NCI-H524 (cell line): ENCODE measurements around the gene TMEM272.

Experiments used
- DNase-seq, 2 experiments: peaks; one replicate each; lab custom pipeline; 2025; lab: John Stamatoyannopoulos, UW

TMEM272 gene

DNA sequence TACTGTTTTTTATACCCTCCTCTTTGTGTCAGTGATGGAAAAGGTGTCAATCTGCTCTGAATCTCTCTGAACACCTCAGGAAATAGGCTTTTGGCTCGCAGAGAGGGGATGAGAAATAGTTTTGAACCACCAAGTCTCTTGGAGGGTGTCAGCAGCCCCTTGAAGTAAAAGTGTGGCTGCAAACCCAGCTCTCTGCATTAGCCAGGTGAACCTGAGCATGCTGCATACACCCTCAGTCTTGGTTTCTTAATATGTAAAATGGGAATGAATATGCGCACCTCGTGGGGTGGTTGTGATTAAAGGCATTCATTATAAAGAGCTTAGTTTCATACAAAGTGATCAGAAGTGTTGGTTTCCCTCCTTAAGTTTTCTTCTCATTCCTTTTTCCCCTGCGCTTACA is 39.7 kb downstream of the TMEM272 start:
- no peak for DNase-seq

DNA sequence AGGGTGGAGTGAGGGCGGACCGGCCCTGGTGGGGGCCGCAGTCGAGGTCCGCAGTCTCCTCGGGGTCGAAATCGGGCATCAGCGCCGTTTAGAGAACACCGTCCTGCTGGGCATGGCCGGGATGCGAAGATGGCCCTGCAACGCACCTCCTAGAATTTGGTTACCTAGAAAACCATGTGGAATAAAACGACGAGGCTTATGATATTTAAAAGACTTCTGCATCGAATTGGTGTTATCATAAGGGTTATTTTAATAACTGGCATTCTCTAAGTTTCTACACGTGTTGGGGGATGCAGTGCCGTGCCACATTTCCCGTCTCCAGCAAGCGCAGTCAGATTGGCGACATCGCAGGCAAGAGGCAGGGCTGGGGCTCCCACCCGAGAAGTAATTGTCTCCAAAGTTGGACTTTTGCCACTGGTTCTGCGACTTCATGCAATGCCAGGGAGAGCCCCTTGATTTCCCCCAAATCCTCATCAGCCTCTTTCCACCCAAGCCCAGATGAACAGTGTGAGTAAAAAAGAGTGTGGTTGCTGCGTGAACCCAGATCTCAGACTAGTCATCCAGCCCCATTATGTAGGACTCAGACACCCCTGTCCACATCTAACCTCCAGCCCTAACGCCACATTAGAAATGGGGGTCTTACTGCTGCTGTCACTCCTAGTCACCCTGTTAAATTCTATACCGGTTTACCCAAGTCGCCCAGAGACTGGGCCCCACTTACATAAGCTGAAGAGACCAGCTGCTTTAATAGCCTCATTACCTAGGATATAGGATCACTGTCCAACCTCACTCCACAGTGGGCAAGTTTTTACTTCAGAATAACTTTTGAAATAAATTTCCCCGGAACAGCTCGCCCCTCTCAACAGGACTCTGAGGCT is 40.4 kb downstream of the TMEM272 start:
- peak; percentile 35 to 52 for DNase-seq

DNA sequence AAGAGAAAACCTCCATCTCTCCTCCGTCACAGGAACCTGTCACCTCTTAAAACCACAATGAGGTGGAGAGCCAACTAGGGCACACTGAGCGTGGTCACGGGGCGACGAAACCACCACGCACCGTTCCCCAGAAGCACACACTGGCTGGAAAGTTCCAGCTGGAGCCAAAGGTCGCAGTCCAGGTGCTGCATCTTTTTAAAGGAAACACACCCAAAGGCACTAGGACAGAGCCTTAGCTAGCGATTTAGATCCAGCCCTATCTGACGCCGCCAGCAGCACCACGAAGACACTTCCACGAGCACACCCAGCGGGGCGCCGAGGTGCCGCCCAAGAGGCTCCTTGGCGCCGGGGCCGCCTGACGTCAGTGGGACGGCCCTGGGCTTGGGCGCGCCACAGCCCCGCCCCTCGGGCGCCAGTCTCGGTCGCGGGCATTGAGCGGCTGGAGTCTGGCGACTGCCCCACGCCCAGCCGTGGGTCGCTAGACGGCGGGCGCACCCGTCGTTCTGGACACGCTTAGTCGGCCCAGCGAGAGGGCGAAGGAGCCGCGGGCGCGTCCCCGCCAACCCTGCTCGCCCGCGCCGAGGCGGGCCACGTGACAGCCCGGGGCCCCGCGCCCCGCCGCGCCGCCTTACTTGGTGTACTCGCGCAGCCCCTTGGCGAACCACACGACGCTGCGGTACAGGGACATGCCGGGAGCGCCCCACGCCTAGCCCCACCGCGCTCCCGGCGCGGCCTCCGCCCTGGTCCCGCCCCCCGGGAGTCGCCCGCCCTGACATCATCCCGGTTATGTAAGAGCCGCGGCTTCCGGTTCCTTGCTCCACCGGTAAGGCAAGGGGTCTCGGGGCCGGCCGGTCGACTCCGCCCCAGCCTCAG is 41.3 kb downstream of the TMEM272 start, which contains the start of gene DHRS12:
DHRS12 (minus strand) TSS at position 742 of the 873 bp plus-strand sequence. CDS start 4,504 bp downstream, outside the sequence.
- peak; percentile 53 to 82 for DNase-seq

DNA sequence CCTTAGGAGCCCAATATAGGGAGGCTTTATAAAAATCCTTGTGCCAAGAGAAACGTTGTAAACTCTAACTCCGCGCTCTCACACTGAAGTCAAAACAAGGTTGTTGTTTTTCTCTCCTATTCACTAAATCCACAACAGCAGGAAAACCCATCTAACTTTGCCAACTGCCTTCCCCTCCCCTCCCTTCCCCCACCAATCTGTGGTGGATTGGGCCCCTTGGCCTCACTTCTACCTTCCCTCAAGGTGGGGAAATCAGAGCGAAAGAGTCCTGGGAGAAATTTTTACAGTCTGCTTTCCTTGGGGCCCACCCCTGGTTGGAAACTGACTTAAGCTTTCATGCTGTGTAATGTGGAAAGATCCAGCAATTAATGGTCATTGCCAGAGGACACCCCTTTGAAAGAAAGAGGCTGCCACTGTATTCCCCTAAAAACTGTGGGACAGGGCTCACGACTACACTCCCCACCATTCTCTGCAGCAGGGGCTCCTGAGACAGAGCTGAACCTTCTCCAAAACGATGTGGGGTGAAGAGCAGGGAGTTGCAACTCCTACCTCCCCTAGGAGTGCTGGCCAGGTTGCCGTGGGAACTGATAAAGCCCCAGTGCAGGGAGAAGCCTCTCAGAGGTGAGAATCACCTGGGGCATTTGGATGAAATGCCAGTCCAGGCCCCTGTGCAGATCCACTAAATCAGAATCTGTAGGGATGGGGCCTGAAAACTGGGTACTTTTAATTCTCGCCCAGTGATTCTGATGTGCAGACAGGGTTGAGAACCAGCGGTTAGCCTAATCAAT is 42.2 kb downstream of the TMEM272 start:
- peak in 1 of 2 experiments; percentile 32 for DNase-seq

DNA sequence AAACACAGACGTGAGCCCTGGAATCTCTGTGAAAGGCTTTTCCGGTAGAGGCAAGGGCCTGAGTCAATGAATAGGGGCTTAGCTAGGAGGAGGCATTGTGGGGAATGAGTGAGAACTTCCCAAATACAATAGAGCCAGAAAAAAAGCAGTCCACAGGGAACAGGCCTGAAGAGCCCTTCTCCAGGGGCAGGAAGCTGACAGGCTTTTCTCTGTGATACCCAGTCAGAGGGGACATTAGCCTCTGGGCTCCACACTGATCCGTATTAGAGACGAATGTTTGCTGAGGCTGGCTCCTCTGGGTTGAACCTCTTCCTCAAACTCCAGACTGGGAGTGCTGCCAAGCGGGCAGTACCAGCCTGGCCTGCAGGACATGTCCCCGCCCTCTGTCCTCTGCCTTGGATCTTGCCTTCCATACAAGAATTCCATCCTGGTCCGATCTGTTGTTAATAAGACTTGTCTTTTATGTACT is 43.3 kb downstream of the TMEM272 start:
- DNase-seq: no peak

DNA sequence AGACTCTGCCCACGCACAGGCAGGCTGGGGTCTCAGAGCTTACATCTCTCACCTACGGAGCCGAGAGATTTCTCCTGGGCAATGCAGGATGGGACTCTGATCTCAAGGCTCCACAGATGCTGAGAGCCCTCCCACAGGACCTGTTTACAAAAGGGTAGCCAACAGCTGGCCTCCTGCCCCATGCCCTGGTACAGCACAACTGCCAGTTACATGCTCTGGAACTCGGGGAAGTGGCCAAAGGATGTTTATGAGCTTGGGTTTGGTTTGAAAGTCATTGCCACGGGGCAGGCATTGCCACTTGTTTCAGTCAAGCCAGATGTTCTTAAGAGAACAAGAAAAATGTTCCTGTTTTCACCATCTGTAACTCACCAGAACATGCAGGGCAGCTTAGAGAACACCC is 44.5 kb downstream of the TMEM272 start:
- DNase-seq: peak in 1 of 2 experiments; percentile 22

DNA sequence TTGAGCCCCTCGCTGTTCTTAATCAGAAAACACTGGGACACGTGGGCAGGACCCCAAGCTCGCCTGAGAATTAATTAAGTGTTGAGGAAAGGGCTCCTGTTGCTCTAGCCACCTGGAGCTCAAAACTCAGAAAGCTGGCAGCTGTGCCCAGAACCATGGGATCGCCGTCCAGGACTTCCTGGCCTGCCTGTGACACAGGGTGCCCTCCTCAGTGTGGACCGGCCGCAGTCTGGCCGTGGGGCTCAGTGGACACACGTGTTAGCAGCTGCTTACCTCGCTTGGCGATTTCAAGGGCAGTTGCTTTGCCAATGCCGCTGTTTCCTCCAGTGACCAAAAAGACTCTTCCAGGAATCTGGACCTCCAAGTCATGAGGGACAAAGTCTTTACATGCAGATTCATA is 45.7 kb downstream of the TMEM272 start:
- DNase-seq: peak; percentile 32 to 65

DNA sequence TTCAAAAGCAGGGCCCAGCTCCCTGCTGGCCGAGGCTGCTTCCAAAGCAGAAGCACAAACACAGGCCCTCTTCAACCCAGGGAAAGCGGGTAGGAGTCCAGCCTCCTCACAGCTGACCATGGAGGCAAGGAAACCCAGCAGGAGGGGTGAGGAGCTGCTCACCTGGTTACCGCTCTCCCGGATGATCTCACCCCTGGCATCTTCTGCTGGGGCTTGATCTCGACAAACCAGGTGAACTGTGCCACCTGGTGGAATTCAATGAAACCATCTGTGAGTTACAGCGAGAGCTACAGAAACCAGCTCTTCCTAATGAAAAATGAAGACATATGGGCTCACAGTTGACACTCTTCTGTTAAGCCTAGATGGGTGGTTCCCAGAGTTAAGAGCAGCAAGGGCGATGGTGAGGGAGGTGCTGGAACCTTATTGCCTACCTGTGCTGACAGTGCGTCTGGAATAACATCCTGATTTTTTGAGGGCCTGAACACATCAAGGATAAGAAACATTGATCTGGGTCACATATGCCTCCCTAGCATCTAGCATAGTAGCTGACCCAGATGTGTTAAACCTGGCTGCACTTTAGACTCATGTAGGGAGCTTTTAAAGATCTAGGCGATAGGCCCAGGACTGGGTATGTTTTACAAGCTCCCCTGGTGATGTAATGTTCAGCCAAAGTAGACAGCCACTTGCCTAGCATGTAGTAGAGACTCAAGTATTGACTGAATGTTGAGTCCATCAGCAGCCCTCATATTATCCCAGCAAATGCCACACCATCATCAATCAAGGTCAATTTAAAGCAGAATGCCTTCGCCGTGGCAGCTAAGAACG is 47.1 kb downstream of the TMEM272 start:
- peak; percentile 92 to 96 for DNase-seq

DNA sequence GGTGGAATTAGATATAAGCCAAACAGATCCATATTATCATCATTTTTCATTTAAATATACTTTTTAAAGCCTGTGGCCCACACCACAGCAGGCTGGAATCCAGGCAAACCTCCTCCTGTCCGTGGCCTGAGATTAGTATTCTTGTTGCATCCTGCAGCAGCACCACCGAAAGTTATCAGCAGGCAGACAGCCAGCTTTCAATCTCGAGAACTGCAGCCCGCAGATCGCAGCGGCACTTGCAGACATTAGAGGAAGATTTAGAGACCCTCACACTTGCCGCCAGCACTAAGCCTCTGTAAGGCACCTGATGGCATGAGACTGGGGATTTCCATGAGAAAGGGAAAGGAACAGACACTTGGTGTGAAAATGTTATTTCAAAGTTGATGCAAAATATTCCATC is 48.4 kb downstream of the TMEM272 start:
- peak in 1 of 2 experiments; percentile 25 for DNase-seq

DNA sequence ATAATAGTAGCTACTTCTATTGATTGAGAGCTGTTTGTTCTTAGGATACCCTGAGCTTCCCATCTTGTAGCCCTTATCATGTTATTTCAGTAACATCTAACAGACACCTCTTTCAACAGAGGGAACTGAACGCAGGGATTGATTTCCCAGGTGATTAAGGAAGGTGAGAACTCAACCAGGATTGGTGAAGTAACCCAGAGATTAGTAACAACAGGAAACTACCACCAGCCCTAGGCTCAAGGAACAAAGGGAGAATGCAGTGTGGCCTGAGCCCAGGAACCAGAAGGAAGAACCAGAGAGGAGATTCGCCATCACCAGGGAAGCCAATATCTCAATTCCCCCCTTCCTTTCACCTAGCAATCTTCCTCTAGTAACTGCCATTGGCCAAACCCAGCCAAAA is 49.6 kb downstream of the TMEM272 start:
- DNase-seq: no peak

DNA sequence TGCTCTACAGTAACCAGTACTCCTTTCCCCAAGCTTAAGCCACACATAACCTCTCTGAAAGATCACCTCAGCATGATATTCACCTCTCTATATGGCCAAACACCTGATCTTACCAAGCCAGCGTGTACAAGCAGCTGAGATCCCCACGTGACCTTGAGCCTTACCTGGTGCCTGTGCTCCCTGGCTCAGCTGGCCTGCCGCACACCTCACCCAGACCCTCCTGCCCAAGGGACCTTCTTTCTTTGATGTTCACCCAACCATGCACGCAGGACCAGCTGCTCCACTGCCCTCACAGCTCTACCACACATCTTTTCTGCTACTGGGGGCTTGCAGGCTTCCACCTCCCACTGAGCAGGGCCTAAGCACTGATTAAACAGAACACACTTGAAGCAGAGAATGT is 50.0 kb downstream of the TMEM272 start:
- peak in 1 of 2 experiments; percentile 28 for DNase-seq

DNA sequence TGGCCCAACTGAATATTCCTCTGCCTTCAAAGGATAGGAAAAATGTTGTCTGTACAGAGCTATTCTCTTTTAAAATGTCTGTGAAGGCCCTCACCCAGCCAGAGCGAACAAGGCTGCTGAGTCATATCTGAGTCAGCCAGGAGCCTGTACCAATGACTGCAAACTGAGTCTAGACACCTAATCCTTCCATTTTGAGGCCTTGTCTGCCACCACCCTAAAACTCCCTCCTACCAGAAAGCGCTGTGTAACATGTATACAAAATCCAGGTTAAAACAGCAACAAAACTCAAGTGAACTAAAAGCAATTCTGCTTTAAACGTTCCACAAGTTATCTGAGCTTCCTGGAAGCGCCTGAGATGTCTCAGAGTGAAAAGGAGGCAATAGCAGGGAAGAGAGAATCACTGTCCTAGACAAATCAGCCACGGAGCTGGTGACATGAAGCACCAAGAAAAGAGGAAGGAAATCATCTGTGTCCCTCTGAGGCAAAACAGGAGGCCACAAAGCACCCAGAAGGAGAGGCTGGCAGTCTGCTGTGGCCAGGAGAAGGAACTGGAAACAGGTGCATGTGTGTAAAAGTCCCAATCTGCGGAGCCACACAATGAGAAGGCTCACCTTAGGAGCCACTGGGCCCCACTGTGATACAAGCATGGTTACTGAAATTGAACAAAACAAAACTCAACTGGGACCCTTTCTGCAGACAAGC is 51.3 kb downstream of the TMEM272 start:
- no peak for DNase-seq

DNA sequence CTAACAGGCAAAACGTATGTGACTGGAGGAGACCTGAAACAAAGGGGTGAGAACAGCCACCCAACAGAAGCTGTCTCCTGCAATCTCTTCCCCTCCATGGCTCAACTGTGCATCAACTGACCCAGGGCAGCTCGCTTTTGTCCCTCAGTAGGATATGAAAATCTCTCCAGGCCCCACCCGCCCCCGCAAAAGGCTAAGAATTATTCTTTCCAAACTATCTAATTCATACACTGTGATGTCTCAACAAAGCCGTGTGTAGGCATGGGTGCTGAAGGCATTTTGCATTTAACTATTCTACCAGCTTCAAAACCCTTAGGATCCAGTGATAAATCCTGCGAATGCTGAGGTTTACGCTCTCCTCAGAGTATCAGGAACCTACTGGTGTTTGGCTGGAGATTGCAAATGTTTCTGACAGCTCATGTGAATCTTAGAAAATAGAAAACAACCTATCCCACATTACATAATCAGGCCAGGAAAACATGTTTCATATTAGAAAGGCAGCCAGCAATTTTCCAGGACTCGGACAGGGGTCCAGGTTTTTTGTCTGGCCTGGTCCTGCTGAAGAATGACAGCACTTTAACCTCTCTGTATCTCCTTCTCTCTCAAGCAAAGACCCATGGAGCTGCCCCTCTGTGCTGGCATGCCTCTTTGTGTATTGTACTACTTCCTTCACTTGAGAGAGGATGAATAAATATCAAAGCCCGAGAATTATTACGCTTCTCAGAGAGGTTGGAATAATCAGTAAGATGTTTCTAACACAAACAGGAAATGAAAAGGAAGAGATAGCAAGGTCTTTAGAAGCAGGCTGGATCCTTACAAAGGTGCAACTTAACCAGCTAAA is 58.3 kb downstream of the TMEM272 start:
- peak in 1 of 2 experiments; percentile 52 for DNase-seq

DNA sequence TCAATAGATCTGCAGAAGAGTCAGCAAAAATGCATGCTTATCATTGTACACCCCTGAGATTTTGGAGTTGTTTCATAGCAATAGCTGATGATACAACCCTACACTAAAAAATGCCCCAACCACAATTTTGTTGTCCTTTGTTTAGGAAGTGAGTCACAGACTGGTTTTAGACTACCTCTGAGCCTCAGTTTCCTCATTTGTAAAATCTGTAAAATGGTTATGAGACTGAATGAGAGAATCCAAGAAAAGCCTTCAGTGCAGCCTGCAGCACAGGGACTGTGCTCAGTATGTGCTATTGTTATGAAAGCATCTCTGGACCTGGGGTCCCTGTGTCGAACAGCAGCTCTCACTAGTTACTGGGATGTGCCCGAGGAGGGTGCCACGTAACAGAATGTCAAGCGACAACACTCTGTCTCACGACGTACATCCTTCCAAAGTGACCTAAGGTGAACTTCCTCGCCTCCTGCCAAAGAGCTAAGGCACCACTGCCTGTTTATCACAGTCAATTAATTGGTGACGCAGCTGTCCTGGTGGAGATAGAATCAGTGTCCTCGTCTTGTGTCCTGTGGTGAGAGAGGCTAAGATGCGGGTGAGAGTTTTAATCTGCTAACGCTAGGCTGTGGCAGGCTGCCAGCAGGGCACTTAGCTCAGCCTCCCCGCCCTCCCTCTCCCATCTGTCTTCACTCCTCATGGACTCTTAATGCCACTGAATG is 59.1 kb downstream of the TMEM272 start:
- peak; percentile 99 to 100 for DNase-seq

DNA sequence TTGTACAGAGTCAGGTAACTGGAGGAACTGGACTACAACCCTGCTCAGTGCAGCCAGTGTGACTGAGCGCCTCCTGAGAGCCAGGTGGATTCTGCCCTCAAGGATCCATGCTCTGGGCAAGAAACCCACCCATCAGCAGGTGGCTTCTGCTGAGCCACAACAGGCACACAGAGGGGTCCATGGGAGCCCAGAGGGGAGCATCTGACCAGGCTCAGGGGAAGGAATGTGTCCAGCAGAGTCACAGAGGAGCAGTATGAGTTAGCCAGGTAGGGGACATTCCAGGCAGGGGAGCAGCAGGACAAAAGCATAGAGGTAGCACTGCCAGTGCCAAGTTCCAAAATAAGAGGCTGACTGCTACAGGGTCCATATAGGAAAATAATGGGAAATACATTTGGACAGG is 60.9 kb downstream of the TMEM272 start:
- no peak for DNase-seq

DNA sequence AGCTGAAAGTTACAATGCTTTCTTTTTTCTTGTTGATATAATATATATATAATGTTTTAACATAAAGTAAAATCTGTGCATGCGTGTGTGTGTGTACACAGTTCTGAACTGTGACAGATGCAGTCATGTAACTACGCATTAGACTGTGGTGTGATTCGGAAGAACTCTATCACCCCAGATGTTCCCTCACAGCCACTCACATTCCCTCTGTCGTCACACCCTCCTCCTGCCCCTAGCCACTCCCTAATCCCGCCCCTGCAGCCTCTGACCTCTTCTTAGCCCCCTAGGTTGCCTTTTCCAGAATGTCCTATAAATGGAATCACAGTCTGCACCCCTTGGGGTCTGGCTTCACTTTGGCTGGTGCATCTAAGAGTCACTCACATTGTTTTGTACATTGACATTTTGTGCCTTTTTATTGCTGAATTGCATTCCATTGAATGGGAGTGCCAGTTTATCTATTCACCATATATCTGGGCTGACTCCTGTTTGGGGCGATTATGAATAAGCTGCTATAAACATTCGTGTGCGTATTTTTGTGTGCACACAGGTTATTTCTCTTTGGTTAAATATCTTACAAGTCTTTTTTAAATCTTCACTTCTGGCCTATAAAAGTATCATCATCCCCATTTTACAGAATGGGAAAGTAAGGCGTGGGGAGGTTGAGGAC is 61.4 kb downstream of the TMEM272 start:
- DNase-seq: peak in 1 of 2 experiments; percentile 57

DNA sequence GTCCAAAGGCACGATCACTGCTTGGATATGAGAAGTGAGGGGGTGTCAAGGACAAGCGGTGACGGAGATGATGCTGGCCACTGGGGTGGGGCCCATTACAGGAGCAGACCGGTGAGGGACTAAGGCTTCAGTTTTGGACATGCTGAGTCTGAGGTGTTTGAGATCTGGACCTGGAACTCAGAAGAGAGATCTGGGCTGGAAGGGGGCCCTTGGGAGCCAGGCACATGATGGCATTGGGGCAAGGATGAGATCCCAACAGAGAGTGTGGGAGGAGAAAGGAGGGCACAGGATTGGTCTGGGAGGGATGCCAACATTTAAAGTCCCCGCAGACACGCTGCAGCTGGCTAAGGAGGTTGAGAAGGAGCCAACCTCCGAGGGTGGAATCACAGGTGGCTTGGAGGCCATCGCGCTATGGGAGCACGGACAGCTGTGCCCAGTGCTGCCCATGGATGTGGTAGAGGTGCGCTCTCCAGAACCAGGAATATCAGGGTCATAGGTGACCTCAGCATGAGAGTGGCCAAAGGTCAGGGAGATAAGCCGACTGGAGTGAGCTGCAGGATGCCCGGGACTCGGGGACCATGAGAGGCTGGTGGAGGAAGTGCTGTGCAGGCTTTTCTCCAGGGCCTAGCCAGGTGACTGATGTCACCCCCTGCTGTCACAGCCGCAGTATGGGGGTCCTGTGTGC is 62.8 kb downstream of the TMEM272 start:
- DNase-seq: no peak
